PC-3 (cell line): ENCODE measurements around the gene RPS6KA2.

ENCODE experiments used
- EZH2 ChIP-seq: fragments of 300-600 bp; sonication (generic); IDR thresholded peaks from one replicate; pipeline ENCODE4 v1.6.1; 2017; ENCODE audit warnings: antibody characterized with exemption, mild to moderate bottlenecking, low read length; ENCODE audit not compliant: unreplicated experiment
- EZH2phosphoT487 ChIP-seq: fragments of 300-600 bp; sonication (generic); IDR thresholded peaks from 2 replicates; pipeline ENCODE4 v1.6.1; 2018; ENCODE audit warnings: mild to moderate bottlenecking, antibody characterized with exemption, low read length, borderline replicate concordance
- TF ChIP-seq, protein P1 (sequence below): fragments of 300-600 bp; sonication (generic); conservative IDR thresholded peaks from 2 replicates; pipeline ENCODE4 v1.5.1; 2017; ENCODE audit warnings: antibody characterized with exemption, low read depth, mild to moderate bottlenecking, low read length

DNA sequence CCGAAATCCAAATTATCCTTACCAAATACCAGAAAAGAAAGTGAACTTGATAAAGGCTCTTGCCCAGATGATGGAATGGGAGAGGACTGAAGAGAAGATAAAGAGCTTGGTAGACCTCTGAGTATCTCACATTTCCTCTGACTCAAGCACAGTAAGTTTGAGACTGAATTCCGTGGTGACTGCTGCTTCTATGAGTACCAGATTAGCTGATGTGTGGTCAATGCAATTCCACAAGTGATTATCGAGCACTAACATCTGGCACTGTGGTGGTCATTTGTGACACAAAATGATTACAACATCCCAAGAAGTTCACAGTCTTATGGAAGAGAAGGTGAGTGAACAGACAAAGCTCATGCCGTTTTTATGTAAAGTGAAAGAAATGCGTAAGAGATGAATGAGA is 2.6 kb upstream of the RPS6KA2 start:
- no peak for TF ChIP-seq EZH2
- TF ChIP-seq, protein P1, sequence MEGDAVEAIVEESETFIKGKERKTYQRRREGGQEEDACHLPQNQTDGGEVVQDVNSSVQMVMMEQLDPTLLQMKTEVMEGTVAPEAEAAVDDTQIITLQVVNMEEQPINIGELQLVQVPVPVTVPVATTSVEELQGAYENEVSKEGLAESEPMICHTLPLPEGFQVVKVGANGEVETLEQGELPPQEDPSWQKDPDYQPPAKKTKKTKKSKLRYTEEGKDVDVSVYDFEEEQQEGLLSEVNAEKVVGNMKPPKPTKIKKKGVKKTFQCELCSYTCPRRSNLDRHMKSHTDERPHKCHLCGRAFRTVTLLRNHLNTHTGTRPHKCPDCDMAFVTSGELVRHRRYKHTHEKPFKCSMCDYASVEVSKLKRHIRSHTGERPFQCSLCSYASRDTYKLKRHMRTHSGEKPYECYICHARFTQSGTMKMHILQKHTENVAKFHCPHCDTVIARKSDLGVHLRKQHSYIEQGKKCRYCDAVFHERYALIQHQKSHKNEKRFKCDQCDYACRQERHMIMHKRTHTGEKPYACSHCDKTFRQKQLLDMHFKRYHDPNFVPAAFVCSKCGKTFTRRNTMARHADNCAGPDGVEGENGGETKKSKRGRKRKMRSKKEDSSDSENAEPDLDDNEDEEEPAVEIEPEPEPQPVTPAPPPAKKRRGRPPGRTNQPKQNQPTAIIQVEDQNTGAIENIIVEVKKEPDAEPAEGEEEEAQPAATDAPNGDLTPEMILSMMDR, result no peak
- TF ChIP-seq EZH2phosphoT487, result no peak
